ENCODE measurements around the gene EVC2.

The EVC2 gene

GRCh38 chr4:5552451-5552850 lies 155.9 kb downstream of the EVC2 start:
- no peak for FAIRE-seq

GRCh38 chr4:5547651-5548249 lies 160.6 kb downstream of the EVC2 start:
- FAIRE-seq = no peak

- no peak for FAIRE-seq
Measured at GRCh38 chr4:5545271-5545670, 163.1 kb downstream of the EVC2 start.

GRCh38 chr4:5544762-5545161 lies 163.6 kb downstream of the EVC2 start:
- no peak for FAIRE-seq

- no peak for FAIRE-seq
Measured at GRCh38 chr4:5543681-5544080, 164.7 kb downstream of the EVC2 start.

GRCh38 chr4:5541169-5541568 lies 167.2 kb downstream of the EVC2 start:
- no peak for FAIRE-seq

GRCh38 chr4:5539584-5539983 lies 168.8 kb downstream of the EVC2 start:
- FAIRE-seq = no peak

GRCh38 chr4:5532100-5532499 lies 176.3 kb downstream of the EVC2 start:
- FAIRE-seq = no peak

- no peak for FAIRE-seq
Measured at GRCh38 chr4:5528031-5528436, 180.3 kb downstream of the EVC2 start.

GRCh38 chr4:5527211-5527610 lies 181.1 kb downstream of the EVC2 start:
- no peak for FAIRE-seq

GRCh38 chr4:5526080-5526846 lies 182.1 kb downstream of the EVC2 start:
- FAIRE-seq = no peak

GRCh38 chr4:5524446-5525299 lies 183.7 kb downstream of the EVC2 start:
- FAIRE-seq = no peak

GRCh38 chr4:5517372-5517771 lies 191.0 kb downstream of the EVC2 start:
- no peak for FAIRE-seq

GRCh38 chr4:5515646-5516045 lies 192.7 kb downstream of the EVC2 start:
- FAIRE-seq = no peak

Data from A204.1 (cell line).